ENCODE measurements around the gene COLEC11.

The COLEC11 gene

DNA sequence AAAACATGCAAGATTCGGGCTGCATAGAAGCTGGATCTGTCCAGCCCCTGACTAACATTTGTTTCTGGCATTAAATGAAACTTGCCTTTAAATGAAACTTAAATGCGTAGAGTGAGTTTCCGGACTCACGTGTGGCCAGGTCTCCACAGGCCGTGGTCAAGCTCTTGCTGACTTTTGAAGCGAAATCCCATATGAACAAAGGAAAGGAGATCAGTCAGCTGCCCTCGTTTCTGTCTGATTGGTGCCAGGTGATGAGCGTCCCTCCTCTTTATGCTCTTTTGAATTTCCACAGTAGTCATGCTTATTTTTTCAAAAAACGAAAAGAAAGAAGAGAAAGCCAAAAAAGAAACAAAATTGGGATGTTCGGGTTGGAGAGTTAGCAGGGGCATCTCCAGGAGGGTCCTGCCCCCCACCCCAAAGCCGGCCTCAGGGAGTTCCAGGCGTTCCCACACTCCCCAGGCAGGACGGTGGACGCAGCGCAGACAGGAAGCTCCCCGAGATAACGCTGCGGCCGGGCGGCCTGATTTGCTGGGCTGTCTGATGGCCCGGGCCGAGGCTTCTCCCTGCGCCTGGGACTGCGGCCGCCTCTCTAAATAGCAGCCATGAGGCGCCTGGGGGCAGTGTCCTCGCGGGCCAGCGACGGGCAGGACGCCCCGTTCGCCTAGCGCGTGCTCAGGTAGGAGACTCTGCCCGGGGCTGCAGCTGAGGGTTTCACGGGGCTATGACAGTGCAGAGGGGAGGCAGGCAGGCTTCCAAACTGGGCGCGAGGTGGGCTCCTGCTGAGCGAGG lies at the start of gene COLEC11:
Gene COLEC11 (plus strand): TSS at position 620 of the 789 bp plus-strand sequence. CDS start 9,229 bp downstream, outside the sequence.
- Mint-ChIP-seq H3K36me3 (ENCODE audit: low read depth) (peaks cover 17% of the 10 kb centered on the region), H3K27me3 (ENCODE audit: low read depth) (no peaks in the 10 kb centered on the region), H3K4me3 (no peak within 1 kb of the TSS), H3K27ac (peak within 1 kb of the TSS in 2 of 3 experiments; percentile 10 to 37), H3K4me1 (no peaks in the 10 kb centered on the region), H3K9me3 (peaks cover 2% of the 10 kb centered on the region)
- TF ChIP-seq, protein P1, sequence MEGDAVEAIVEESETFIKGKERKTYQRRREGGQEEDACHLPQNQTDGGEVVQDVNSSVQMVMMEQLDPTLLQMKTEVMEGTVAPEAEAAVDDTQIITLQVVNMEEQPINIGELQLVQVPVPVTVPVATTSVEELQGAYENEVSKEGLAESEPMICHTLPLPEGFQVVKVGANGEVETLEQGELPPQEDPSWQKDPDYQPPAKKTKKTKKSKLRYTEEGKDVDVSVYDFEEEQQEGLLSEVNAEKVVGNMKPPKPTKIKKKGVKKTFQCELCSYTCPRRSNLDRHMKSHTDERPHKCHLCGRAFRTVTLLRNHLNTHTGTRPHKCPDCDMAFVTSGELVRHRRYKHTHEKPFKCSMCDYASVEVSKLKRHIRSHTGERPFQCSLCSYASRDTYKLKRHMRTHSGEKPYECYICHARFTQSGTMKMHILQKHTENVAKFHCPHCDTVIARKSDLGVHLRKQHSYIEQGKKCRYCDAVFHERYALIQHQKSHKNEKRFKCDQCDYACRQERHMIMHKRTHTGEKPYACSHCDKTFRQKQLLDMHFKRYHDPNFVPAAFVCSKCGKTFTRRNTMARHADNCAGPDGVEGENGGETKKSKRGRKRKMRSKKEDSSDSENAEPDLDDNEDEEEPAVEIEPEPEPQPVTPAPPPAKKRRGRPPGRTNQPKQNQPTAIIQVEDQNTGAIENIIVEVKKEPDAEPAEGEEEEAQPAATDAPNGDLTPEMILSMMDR (IDR thresholded peaks at IDR 0.05; ENCODE audit: unreplicated experiment in 3 of 3): no peak

DNA sequence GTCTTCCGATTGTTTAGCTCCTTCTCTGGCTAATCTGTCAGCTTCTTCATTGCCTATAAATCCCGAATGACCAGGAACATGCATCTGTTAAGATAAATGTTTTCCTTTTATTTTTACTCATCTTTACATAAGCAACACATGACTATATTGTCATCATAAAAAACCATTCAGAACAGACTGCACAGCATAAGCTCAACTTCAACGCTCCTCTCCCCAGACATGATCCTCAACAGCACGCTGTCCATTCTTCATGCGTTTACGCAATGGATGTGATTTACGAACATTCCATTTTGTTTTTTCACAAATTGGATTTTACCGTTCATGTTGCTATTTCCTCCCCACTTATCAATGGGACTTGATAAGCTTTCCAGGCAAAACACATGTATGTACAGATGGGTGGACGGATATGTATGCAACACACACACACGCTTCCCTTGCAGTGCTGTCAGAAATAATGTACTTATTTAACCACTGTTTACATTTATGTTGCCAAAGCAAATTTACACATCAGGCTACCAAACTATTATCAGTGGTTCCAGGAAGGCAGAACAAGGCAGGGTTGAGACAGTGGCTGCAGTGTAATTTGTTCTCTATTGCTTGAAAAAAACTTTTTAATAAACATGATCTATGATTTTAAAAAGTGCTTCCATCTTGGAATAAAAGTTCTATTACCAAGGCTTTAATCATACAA lies 49.0 kb upstream of the COLEC11 start:
- Mint-ChIP-seq H3K27ac (no peak overlapping the region), H3K9me3 (no peaks in the 10 kb centered on the region), H3K27me3 (ENCODE audit: low read depth) (no peaks in the 10 kb centered on the region), H3K4me1 (no peaks in the 10 kb centered on the region), H3K4me3 (no peak overlapping the region), H3K36me3 (ENCODE audit: low read depth) (peaks cover 80% of the 10 kb centered on the region)
- TF ChIP-seq, protein P1 (IDR thresholded peaks at IDR 0.05; ENCODE audit: unreplicated experiment in 3 of 3): no peak

DNA sequence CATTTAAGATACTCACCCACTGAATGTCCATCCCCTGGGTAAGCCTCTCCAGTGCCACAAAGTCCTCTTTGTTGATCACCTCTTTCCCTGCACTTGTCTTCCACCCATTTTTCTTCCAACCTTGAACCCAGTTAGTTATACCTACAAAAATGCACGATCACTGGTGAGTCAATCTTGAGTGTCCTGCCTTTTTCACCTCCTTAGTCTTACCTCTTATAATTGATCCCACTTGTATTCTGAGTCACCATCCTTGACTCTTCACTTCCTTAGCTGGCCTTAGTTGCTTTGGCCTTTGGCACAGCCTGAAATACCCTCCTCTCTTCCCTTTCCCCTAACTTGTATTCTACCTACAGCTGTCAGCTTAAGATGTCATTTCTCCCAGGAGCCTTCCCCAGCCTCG lies 47.0 kb upstream of the COLEC11 start:
- no peaks in the 10 kb centered on the region for H3K27me3 Mint-ChIP-seq (ENCODE audit: low read depth)
- no peaks in the 10 kb centered on the region for H3K9me3 Mint-ChIP-seq
- no peaks in the 10 kb centered on the region for H3K4me1 Mint-ChIP-seq
- TF ChIP-seq, protein P1 (IDR thresholded peaks at IDR 0.05; ENCODE audit: unreplicated experiment in 3 of 3): no peak
- H3K4me3 Mint-ChIP-seq: no peak overlapping the region
- no peak overlapping the region for H3K27ac Mint-ChIP-seq
- H3K36me3 Mint-ChIP-seq (ENCODE audit: low read depth): peaks cover 78% of the 10 kb centered on the region

DNA sequence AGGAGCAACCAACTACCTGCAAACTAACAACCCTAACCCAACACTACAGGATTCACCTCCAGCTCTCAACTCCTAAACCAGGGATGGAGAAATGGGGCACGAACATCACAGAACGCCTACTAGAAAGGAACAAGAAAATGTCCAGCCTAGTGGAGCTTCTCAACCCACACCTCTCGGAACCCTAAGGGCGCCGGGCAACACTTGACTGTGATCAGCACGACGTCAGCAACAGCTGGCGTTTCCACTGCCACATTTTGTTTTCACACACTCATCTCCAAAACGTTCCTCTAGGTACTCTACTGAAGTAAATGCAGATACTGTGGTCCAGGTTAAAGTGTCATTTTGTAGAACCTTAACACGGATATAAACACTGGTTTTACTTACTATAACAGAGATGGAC lies 41.0 kb upstream of the COLEC11 start:
- Mint-ChIP-seq H3K4me1 (no peaks in the 10 kb centered on the region), H3K27me3 (ENCODE audit: low read depth) (no peaks in the 10 kb centered on the region), H3K9me3 (no peaks in the 10 kb centered on the region), H3K4me3 (no peak overlapping the region), H3K36me3 (ENCODE audit: low read depth) (peaks cover 57% of the 10 kb centered on the region), H3K27ac (no peak overlapping the region)
- TF ChIP-seq, protein P1 (IDR thresholded peaks at IDR 0.05; ENCODE audit: unreplicated experiment in 3 of 3): no peak

DNA sequence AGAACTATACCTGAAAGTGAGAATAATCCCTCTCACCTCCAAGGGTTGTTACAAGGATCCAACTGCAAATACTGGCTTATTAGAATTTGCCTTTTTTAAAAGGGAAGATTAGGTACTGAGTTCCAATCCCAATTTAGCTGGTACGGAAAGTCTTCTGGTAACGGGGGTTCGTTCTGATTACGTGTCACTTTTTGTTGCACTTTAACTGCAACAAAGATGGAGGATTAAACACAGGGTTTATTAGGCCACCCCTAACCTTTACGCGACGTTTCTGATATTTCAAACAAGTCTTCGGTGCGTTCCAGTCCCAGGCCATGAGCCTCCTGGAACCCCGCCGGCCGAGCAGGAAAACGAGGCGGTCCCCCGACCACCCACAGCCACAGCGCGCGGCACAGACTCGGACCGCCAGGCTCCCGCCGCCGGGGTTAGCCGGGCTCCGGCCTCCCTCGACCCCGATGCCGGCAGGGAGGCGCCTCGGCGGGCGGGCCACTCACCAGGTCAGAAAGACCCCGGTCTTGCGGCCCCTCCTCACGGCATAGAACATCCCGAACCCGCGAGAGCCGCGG lies 37.2 kb upstream of the COLEC11 start:
- H3K9me3 Mint-ChIP-seq: no peaks in the 10 kb centered on the region
- no peaks in the 10 kb centered on the region for H3K4me1 Mint-ChIP-seq
- H3K36me3 Mint-ChIP-seq (ENCODE audit: low read depth): peaks cover 27% of the 10 kb centered on the region

More for the DNA sequence above, 37.2 kb upstream of the COLEC11 start:
- H3K27me3 Mint-ChIP-seq (ENCODE audit: low read depth): no peaks in the 10 kb centered on the region
- H3K4me3 Mint-ChIP-seq: peak overlapping the region; percentile 87 to 92 (median 91)
- peak overlapping the region; percentile 78 to 94 (median 94) for H3K27ac Mint-ChIP-seq
- TF ChIP-seq, protein P1 (IDR thresholded peaks at IDR 0.05; ENCODE audit: unreplicated experiment in 3 of 3): no peak
